CD14-positive monocyte (primary cell): ENCODE measurements around the gene HDAC10. TPM values are rescaled to one million over a fixed set of nuclear protein-coding genes. Genes with fewer than 3 reads are reported as not detected.
A peak's percentile ranks its signal among the peaks of the same experiment; 100 is the strongest.

ENCODE experiments used
- DNase-seq, 3 donors: peaks; one replicate each; pipeline ENCODE4 v3.0.0-alpha.2; 2011 to 2022
- H2AFZ ChIP-seq: 2 replicates; pipeline ENCODE4 v1.6.0; 2012; ENCODE audit warnings: mild to moderate bottlenecking, low read depth, low read length, inconsistent platforms; ENCODE audit not compliant: insufficient read depth, poor library complexity, severe bottlenecking
- H3K27ac ChIP-seq, 2 donors: 1 replicate in 1 of 2; 2 replicates in 1 of 2; pipeline ENCODE4 v1.5.1; 2012 to 2013; ENCODE audit warnings: low read length in 2 of 2, control low read depth in 1 of 2, inconsistent platforms in 1 of 2, low read depth in 1 of 2, mild to moderate bottlenecking in 1 of 2
- H3K27me3 ChIP-seq, 2 donors: one replicate each; pipeline versions ENCODE4 v1.6.0 to v1.6.1; 2011 to 2013; ENCODE audit warnings: low read length in 2 of 2; ENCODE audit not compliant: control insufficient read depth in 2 of 2, insufficient read depth in 2 of 2
- H3K36me3 ChIP-seq, 2 donors: replicated peaks in 1 of 2; 1 replicate in 1 of 2; 2 replicates in 1 of 2; pipeline versions ENCODE4 v1.5.1 to v1.6.1; 2012 to 2013; ENCODE audit warnings: low read length in 2 of 2, control low read depth in 1 of 2, inconsistent platforms in 1 of 2, mild to moderate bottlenecking in 1 of 2; ENCODE audit not compliant: insufficient read depth in 2 of 2, control insufficient read depth in 1 of 2
- H3K4me1 ChIP-seq, 2 donors: 1 replicate in 1 of 2; 2 replicates in 1 of 2; pipeline versions ENCODE4 v1.5.1 to v1.6.1; 2012 to 2013; ENCODE audit warnings: low read length in 2 of 2, control low read depth in 1 of 2, inconsistent platforms in 1 of 2, mild to moderate bottlenecking in 1 of 2, moderate library complexity in 1 of 2; ENCODE audit not compliant: insufficient read depth in 2 of 2, control insufficient read depth in 1 of 2
- H3K4me2 ChIP-seq: replicated peaks from 2 replicates; pipeline ENCODE3; 2012; ENCODE audit warnings: low read length, moderate library complexity, mild to moderate bottlenecking; ENCODE audit not compliant: poor library complexity, severe bottlenecking; ENCODE audit errors: extremely low read depth
- H3K4me3 ChIP-seq, 3 experiments: fragments of 200-600 bp in 1 of 3; sonication (generic) in 1 of 3; replicated peaks in 1 of 3; 1 replicate in 2 of 3; 2 replicates in 1 of 3; pipeline ENCODE4 v1.5.1; 2011 to 2013; ENCODE audit warnings: low read length in 3 of 3, mild to moderate bottlenecking in 3 of 3, control low read depth in 2 of 3, low read depth in 2 of 3, inconsistent platforms in 1 of 3, moderate library complexity in 1 of 3
- H3K79me2 ChIP-seq: 2 replicates; pipeline ENCODE4 v1.6.0; 2012; ENCODE audit warnings: mild to moderate bottlenecking, control low read depth, inconsistent platforms, low read length, moderate library complexity; ENCODE audit not compliant: insufficient read depth
- H3K9ac ChIP-seq: 2 replicates; pipeline ENCODE4 v1.6.0; 2017; ENCODE audit warnings: low read length, mild to moderate bottlenecking; ENCODE audit not compliant: insufficient read depth, poor library complexity, severe bottlenecking
- H3K9me3 ChIP-seq, 2 donors: replicated peaks in 1 of 2; 1 replicate in 1 of 2; 2 replicates in 1 of 2; pipeline versions ENCODE4 v1.5.1 to v1.6.1; 2012 to 2013; ENCODE audit warnings: low read length in 2 of 2, control low read depth in 1 of 2; ENCODE audit not compliant: control insufficient read depth in 1 of 2, insufficient read depth in 1 of 2
- H4K20me1 ChIP-seq: 2 replicates; pipeline ENCODE4 v1.6.0; 2012; ENCODE audit warnings: mild to moderate bottlenecking, low read length, control low read depth, moderate library complexity; ENCODE audit not compliant: insufficient read depth
- H3K27ac Mint-ChIP-seq, 7 donors: one replicate each; pipeline ENCODE4 v1.8.0; 2020; ENCODE audit warnings: mild to moderate bottlenecking in 7 of 7, mixed read lengths in 7 of 7, moderate library complexity in 6 of 7, inconsistent platforms in 2 of 7
- H3K27me3 Mint-ChIP-seq, 3 donors: one replicate each; pipeline ENCODE4 v1.8.0; 2021 to 2022; ENCODE audit warnings: low read depth in 3 of 3, mild to moderate bottlenecking in 3 of 3, mixed read lengths in 3 of 3, moderate library complexity in 3 of 3, inconsistent platforms in 1 of 3
- H3K36me3 Mint-ChIP-seq, 2 donors: one replicate each; pipeline ENCODE4 v1.8.0; 2020; ENCODE audit warnings: mixed read lengths in 2 of 2, inconsistent platforms in 1 of 2, mild to moderate bottlenecking in 1 of 2
- H3K4me1 Mint-ChIP-seq: one replicate; pipeline ENCODE4 v1.8.0; 2020; ENCODE audit warnings: mild to moderate bottlenecking, mixed read lengths
- H3K4me3 Mint-ChIP-seq, 2 donors: one replicate each; pipeline ENCODE4 v1.8.0; 2020; ENCODE audit warnings: mild to moderate bottlenecking in 2 of 2, mixed read lengths in 2 of 2, moderate library complexity in 1 of 2
- H3K9me3 Mint-ChIP-seq, 7 donors: one replicate each; pipeline ENCODE4 v1.8.0; 2020 to 2022; ENCODE audit warnings: mixed read lengths in 7 of 7, mild to moderate bottlenecking in 6 of 7, moderate library complexity in 6 of 7, inconsistent platforms in 2 of 7
- CTCF ChIP-seq: fragments of 200-600 bp; IDR thresholded peaks from one replicate; pipeline ENCODE4 v1.8.0; 2022; ENCODE audit warnings: antibody characterized with exemption, mild to moderate bottlenecking
- WGBS: methylation state at CpG from one replicate; pipeline ENCODE4 v1.1.5; 2013; ENCODE audit warnings: missing lambda C conversion rate; ENCODE audit not compliant: insufficient coverage; 5-methylcytosine and 5-hydroxymethylcytosine counted together
- intact Hi-C, 2 donors: fragments of 100-400 bp; cut with micrococcal nuclease; formaldehyde crosslinking; loops; one replicate each; pipeline versions ENCODE4 v1.15.0 to v1.15.1; 2023
- polyA plus RNA-seq, 3 donors: library from polyadenylated mRNA; depleted of rRNA in 1 of 3; unstranded in 2 of 3; stranded (reverse) in 1 of 3; fragments of 300-500 nt in 2 of 3; fragments of >200 nt in 1 of 3; fragmentation: Illumina TruSeq in 2 of 3; gene quantifications; 1 replicate in 2 of 3; 2 replicates in 1 of 3; pipeline ENCODE4 v1.2.3, GENCODE V29; 2012 to 2021

Gene HDAC10
- polyA plus RNA-seq, 3 donors = 9.2 to 148 (median 13.7) TPM

DNA sequence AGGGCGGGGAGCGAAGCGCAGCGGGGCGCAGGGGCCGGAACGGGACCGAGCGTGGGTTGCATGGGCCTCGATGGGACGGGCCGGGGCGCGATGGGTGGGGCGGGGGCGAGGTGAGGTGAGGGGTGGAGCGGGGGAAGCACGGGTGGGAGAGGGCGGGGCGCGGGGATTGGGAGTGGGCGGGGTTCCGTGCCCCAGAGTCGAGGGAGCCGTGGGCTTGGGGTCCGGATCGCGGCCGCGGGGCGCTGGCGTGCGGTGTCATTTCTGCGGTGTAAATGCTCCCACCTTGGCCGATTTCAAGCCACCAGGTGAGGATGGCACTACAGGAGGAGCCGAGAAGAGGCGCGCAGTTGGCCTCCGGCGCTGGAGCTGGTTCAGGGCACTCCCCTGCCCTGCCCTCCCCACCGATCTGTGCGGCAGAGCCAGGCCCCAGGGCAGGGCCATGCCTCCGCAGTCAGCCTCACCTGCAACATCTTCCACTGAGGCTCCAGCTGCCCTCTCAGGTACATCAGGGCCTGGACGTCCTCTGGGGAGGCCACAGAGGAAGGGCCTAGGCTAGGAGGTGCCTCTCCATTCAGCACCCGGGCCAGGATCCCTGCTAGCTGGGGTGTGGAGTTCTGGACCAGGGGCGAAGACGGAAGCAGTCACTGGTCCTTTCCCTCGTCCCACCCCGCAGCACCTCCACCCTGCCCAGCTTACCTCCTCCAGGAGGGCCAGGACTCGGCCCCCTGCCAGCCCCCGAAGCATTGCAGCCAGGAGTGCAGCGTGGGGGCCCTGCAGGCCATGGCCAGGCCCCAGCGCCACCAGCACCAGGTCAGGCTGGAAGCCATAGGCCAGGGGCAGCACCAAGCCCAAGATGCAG is 5.6 kb downstream of the HDAC10 start:
- Mint-ChIP-seq H3K4me3 (peak overlapping the region; percentile 96 to 98), H3K9me3 (no peaks in the 10 kb centered on the region), H3K27ac (peak overlapping the region; percentile 97 to 100 (median 99)), H3K36me3 (peaks cover 8 to 20% of the 10 kb centered on the region in 2 donors), H3K27me3 (no peaks in the 10 kb centered on the region), H3K4me1 (peaks cover 53% of the 10 kb centered on the region)
- Histone ChIP-seq H3K27ac (peak overlapping the region; percentile 87 to 96), H2AFZ (peak overlapping the region; percentile 97), H3K4me3 (peak overlapping the region; percentile 77 to 99 (median 98)), H3K9me3 (no peaks in the 10 kb centered on the region), H3K4me2 (peak overlapping the region; percentile 95), H3K4me1 (peaks cover 61 to 68% of the 10 kb centered on the region in 2 donors), H3K27me3 (no peaks in the 10 kb centered on the region), H3K36me3 (peaks cover 15 to 35% of the 10 kb centered on the region in 2 donors), H3K9ac (peak overlapping the region; percentile 90), H3K79me2 (peaks cover 70% of the 10 kb centered on the region), H4K20me1 (peaks cover 17% of the 10 kb centered on the region)
- TF ChIP-seq CTCF = no peak
- 15% methylated on average over 42 of the region's 53 CpGs for WGBS
- no peak for DNase-seq
- intact Hi-C loops = loop anchor here in 1 of 2 donors (2.0 kb wide), 1 partner anchor 97 kb away; the partner anchor contains the start of gene PPP6R2

- H3K4me1 ChIP-seq = peaks cover 53 to 60% of the 10 kb centered on the region in 2 donors
- H3K27ac Mint-ChIP-seq = peak within 1 kb of the TSS; percentile 97 to 100 (median 99)
- H3K4me3 Mint-ChIP-seq = peak within 1 kb of the TSS; percentile 96 to 98
- no peaks in the 10 kb centered on the region for H3K9me3 ChIP-seq
- DNase-seq = peak; percentile 89 to 93 (median 93)
- no peaks in the 10 kb centered on the region for H3K9me3 Mint-ChIP-seq
- intact Hi-C loops = loop anchor here in 1 of 2 donors (2.0 kb wide), 1 partner anchor 98 kb away; the partner anchor contains the start of gene PPP6R2
- H2AFZ ChIP-seq = peak within 1 kb of the TSS; percentile 97
- peaks cover 45% of the 10 kb centered on the region for H3K4me1 Mint-ChIP-seq
- peaks cover 20 to 42% of the 10 kb centered on the region in 2 donors for H3K36me3 ChIP-seq
- peak within 1 kb of the TSS; percentile 87 to 96 for H3K27ac ChIP-seq
- no peak for TF ChIP-seq CTCF
- H3K9ac ChIP-seq = peak within 1 kb of the TSS; percentile 90
- no peaks in the 10 kb centered on the region for H3K27me3 Mint-ChIP-seq
- peak within 1 kb of the TSS; percentile 77 to 99 (median 98) for H3K4me3 ChIP-seq
- no peaks in the 10 kb centered on the region for H3K27me3 ChIP-seq
- peaks cover 14 to 28% of the 10 kb centered on the region in 2 donors for H3K36me3 Mint-ChIP-seq
- peak within 1 kb of the TSS; percentile 95 for H3K4me2 ChIP-seq
- under 1% methylated on average over 66 of the region's 76 CpGs for WGBS
- peaks cover 72% of the 10 kb centered on the region for H3K79me2 ChIP-seq
- H4K20me1 ChIP-seq = peaks cover 17% of the 10 kb centered on the region
Measured at GRCh38 chr22:50244420-50245213, 6.4 kb downstream of the HDAC10 start, which contains the start of gene TUBGCP6. Gene TUBGCP6, minus strand, starts transcription at chr22:50245023. Its CDS starts 564 bp downstream, at chr22:50244459.
